ENCODE measurements around the gene LHFPL3.

GRCh38 chr7:104789780-104790179 is 461.4 kb downstream of the LHFPL3 start:
- TF ChIP-seq FOXM1 (IDR thresholded peaks at IDR 0.05; ENCODE audit: borderline replicate concordance), result no peak
- TF ChIP-seq SUZ12 (IDR thresholded peaks at IDR 0.05), result no peak
- no peak for TF ChIP-seq SP1 (IDR thresholded peaks at IDR 0.05)
- no peak for TF ChIP-seq HDGF (IDR thresholded peaks at IDR 0.05; ENCODE audit: borderline replicate concordance)
- TF ChIP-seq ELF4 (IDR thresholded peaks at IDR 0.05), result no peak
- TF ChIP-seq NFRKB (IDR thresholded peaks at IDR 0.05), result no peak
- no peak for TF ChIP-seq ZNF384 (IDR thresholded peaks at IDR 0.05)
- TF ChIP-seq FOXA1 (IDR thresholded peaks at IDR 0.05), result no peak
- TF ChIP-seq TARDBP (IDR thresholded peaks at IDR 0.05), result no peak
- TF ChIP-seq LEF1 (IDR thresholded peaks at IDR 0.05; ENCODE audit: borderline replicate concordance), result no peak
- TF ChIP-seq FOXK2 (IDR thresholded peaks at IDR 0.05), result no peak
- TF ChIP-seq BHLHE40 (IDR thresholded peaks at IDR 0.05; ENCODE audit: borderline replicate concordance), result no peak
- no peak for TF ChIP-seq PKNOX1 (IDR thresholded peaks at IDR 0.05)

All from HEK293T (cell line).